Measurements from ENCODE around the gene CYP26B1. TPM values are rescaled to one million over a fixed set of nuclear protein-coding genes. Genes with fewer than 3 reads are reported as not detected.

Gene CYP26B1
- total and polyA plus RNA-seq, 4 donors = 1.4 to 12.9 (median 5.4) TPM

DNA sequence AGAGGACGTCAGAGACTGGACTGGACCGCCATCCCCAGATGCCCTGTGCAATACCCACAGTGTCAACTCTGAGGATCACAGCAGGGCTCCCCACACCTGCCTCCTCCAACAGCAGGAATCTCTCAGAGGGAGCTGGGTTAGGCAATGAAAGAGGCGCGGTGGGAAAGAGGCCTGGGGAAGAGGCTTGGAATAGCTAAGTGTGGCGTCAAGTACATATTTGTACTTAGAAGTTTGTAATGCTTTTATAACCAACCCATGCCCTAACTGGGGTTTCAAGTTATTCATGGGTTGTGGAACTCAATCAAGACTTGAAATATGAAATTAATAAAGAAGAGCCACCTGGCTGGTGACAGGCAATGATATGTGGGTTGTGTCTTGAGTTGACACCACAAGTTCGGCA, 28.7 kb downstream of the CYP26B1 start:
- Histone ChIP-seq H3K36me3 (ENCODE audit: control insufficient read depth in 1 of 2, insufficient read depth in 2 of 2, low read length in 1 of 2) (no peaks in the 10 kb centered on the region), H3K9me3 (ENCODE audit: control insufficient read depth, low read length) (no peaks in the 10 kb centered on the region), H3K27ac (ENCODE audit: low read depth in 1 of 2, low read length in 2 of 2) (no peak overlapping the region), H3K27me3 (ENCODE audit: control insufficient read depth in 1 of 2, insufficient read depth in 2 of 2, low read length in 1 of 2) (no peaks in the 10 kb centered on the region), H3K4me3 (ENCODE audit: low read length in 2 of 2) (no peak overlapping the region), H3K4me1 (ENCODE audit: control insufficient read depth in 1 of 2, insufficient read depth in 2 of 2, low read length in 2 of 2) (no peaks in the 10 kb centered on the region)
- ATAC-seq (ENCODE audit: low FRiP score) (no peak), DNase-seq (no peak)
- WGBS, 2 donors = 84 to 96% methylated on average over 6 of the region's 6 CpGs
- intact Hi-C loops (cut with DNase I) = no loop called here

DNA sequence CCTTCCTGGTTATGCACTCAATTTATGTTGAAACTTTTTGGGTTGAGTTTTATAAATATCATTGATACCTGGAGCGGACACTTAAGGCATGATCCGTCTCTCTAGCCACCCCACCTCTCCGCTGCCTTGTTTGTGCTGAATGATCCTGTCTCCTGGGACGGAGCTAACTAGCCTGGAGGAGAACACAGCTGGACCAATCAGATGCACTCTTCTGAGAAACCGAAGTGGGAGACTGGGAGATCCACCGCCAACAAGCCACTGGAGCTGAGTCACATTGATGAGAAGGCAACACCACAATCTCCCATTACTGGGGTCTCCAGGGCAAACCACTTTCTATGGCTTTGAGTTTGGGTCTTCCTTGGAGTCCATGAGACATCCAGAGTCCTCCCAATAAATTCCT, 29.3 kb downstream of the CYP26B1 start:
- no peak for ATAC-seq (ENCODE audit: low FRiP score)
- DNase-seq = no peak
- H3K4me3 ChIP-seq (ENCODE audit: low read length in 2 of 2) = no peak overlapping the region
- H3K27ac ChIP-seq (ENCODE audit: low read depth in 1 of 2, low read length in 2 of 2) = no peak overlapping the region
- H3K4me1 ChIP-seq (ENCODE audit: control insufficient read depth in 1 of 2, insufficient read depth in 2 of 2, low read length in 2 of 2) = no peaks in the 10 kb centered on the region
- intact Hi-C loops (cut with DNase I) = no loop called here
- no peaks in the 10 kb centered on the region for H3K9me3 ChIP-seq (ENCODE audit: control insufficient read depth, low read length)
- H3K36me3 ChIP-seq (ENCODE audit: control insufficient read depth in 1 of 2, insufficient read depth in 2 of 2, low read length in 1 of 2) = no peaks in the 10 kb centered on the region
- 95 to 96% methylated on average over 6 of the region's 6 CpGs for WGBS, 2 donors
- H3K27me3 ChIP-seq (ENCODE audit: control insufficient read depth in 1 of 2, insufficient read depth in 2 of 2, low read length in 1 of 2) = no peaks in the 10 kb centered on the region

DNA sequence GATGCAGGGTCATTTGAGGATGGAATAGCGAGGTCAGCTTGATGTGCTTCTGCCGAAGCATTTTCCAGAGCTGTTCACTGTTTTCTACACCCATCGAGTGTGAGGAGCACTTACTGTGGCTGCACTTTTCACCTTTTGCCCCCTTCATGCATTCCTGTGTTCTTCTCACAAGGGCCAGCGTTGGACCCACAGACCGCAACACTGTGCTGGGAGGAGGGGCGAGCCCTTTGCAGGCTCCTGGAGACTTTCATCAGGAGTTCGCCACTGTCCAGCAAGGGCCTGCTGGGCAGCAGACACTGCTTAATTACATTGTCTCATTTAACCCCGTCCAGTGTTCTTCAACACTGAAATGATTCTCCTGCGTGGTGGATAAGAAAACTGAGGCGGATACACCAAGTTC, 29.9 kb downstream of the CYP26B1 start:
- Histone ChIP-seq H3K27me3 (ENCODE audit: control insufficient read depth in 1 of 2, insufficient read depth in 2 of 2, low read length in 1 of 2) (no peaks in the 10 kb centered on the region), H3K4me1 (ENCODE audit: control insufficient read depth in 1 of 2, insufficient read depth in 2 of 2, low read length in 2 of 2) (no peaks in the 10 kb centered on the region), H3K36me3 (ENCODE audit: control insufficient read depth in 1 of 2, insufficient read depth in 2 of 2, low read length in 1 of 2) (no peaks in the 10 kb centered on the region), H3K27ac (ENCODE audit: low read depth in 1 of 2, low read length in 2 of 2) (no peak overlapping the region), H3K4me3 (ENCODE audit: low read length in 2 of 2) (no peak overlapping the region), H3K9me3 (ENCODE audit: control insufficient read depth, low read length) (no peaks in the 10 kb centered on the region)
- no peak for ATAC-seq (ENCODE audit: low FRiP score)
- no peak for DNase-seq
- WGBS, 2 donors = 94 to 96% methylated on average over 10 of the region's 10 CpGs
- intact Hi-C loops (cut with DNase I) = no loop called here

DNA sequence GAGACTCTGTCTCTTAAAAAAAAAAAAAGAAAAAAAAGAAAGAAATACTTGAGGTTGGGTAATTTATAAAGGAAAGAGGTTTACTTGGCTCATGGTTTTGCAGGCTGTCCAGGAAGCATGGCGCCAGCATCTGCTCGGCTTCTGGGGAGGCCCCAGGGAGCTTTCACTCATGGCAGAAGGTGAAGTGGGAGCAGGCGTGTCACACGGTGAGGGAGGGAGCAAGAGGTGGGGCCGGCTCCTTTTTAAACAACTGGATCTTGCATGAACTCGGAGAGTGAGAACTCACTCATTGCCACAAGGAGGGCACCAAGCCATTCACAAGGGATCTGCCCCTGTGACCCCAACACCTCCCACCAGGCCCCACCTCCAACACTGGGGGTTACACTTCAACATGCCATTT, 30.6 kb downstream of the CYP26B1 start:
- WGBS, 2 donors = 83 to 91% methylated on average over 6 of the region's 6 CpGs
- H3K4me3 ChIP-seq (ENCODE audit: low read length in 2 of 2) = no peak overlapping the region
- no peaks in the 10 kb centered on the region for H3K27me3 ChIP-seq (ENCODE audit: control insufficient read depth in 1 of 2, insufficient read depth in 2 of 2, low read length in 1 of 2)
- no peaks in the 10 kb centered on the region for H3K9me3 ChIP-seq (ENCODE audit: control insufficient read depth, low read length)
- DNase-seq (no peak), ATAC-seq (ENCODE audit: low FRiP score) (no peak)
- no peak overlapping the region for H3K27ac ChIP-seq (ENCODE audit: low read depth in 1 of 2, low read length in 2 of 2)
- intact Hi-C loops (cut with DNase I) = no loop called here
- no peaks in the 10 kb centered on the region for H3K36me3 ChIP-seq (ENCODE audit: control insufficient read depth in 1 of 2, insufficient read depth in 2 of 2, low read length in 1 of 2)
- no peaks in the 10 kb centered on the region for H3K4me1 ChIP-seq (ENCODE audit: control insufficient read depth in 1 of 2, insufficient read depth in 2 of 2, low read length in 2 of 2)

DNA sequence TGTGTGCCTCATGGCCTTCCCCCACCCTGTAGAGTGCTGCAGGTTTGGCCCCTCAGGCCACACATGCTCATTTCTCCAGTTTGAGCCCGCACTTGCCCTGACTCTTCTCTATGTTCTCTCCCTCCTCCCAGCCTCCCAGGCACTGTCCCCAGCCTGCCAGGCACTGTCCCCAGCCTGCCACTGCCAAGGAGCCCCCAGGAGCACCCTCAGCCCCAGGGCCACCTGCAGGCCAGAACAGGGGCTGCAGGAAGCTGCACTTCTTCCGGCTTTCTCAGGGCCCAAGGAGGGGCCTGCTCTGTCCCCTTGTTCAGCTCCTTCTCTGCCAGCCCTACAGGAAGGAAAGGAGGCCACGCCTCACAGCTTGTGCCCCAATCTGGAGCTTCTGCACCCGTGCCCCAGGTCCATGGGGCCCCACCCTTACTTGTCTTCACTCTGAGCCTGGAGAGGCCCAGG, 31.6 kb downstream of the CYP26B1 start:
- Histone ChIP-seq H3K36me3 (ENCODE audit: control insufficient read depth in 1 of 2, insufficient read depth in 2 of 2, low read length in 1 of 2) (no peaks in the 10 kb centered on the region), H3K27ac (ENCODE audit: low read depth in 1 of 2, low read length in 2 of 2) (no peak overlapping the region), H3K9me3 (ENCODE audit: control insufficient read depth, low read length) (no peaks in the 10 kb centered on the region), H3K4me3 (ENCODE audit: low read length in 2 of 2) (no peak overlapping the region), H3K27me3 (ENCODE audit: control insufficient read depth in 1 of 2, insufficient read depth in 2 of 2, low read length in 1 of 2) (no peaks in the 10 kb centered on the region), H3K4me1 (ENCODE audit: control insufficient read depth in 1 of 2, insufficient read depth in 2 of 2, low read length in 2 of 2) (no peaks in the 10 kb centered on the region)
- ATAC-seq (ENCODE audit: low FRiP score) (no peak), DNase-seq (peak in 1 of 2 donors; percentile 47)
- 75 to 79% methylated on average over 4 of the region's 4 CpGs for WGBS, 2 donors
- intact Hi-C loops (cut with DNase I) = no loop called here

DNA sequence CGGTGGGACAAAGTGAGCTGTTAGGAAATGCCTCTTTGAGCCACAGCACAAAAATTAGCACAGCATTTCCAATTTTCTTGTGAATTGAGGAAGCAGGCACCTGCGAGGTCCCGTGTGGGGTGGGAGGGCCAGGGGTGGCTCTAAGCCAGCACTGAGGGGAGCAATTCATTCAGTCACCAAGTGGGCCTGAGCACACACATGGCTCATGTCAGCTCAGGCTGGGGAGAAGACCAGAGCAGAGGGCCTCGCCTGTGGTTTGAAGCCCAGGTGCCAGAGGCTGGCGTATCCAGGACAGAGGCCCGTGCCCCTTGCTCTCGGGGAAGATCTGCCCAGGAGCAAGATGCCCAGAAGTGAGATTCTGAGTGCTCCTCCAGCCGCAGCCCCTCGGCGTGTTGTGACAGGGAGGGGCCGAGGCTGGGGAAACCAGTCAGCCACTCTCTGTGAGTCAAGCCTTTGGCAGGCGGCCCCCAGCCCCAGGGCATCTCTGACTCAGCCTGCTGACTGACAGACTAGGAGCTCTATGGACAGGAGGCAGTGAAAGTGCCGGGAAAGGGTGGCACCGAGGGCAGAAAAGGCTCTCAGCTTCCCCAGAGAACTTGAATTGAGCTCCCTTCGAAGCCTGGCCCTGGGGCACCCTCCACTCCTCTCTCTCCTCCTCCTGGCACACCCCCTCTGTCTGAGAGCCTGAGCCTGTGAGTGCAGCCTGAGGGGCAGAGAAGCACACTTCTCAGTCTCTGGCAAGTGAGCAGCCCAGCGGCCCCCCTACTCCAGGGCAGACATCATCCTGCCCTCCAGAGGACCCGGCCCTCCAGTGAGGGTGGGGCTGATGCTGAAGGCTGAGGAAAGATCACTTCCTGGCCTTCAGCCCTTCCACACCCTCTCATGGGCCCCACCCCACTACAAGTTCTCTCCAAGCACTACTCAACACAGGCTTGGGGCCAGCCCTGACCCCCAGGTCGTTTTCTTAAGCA, 32.3 kb downstream of the CYP26B1 start:
- 35 to 36% methylated on average over 17 to 18 of the region's 18 CpGs for WGBS, 2 donors
- Histone ChIP-seq H3K4me1 (ENCODE audit: control insufficient read depth in 1 of 2, insufficient read depth in 2 of 2, low read length in 2 of 2) (no peaks in the 10 kb centered on the region), H3K4me3 (ENCODE audit: low read length in 2 of 2) (no peak overlapping the region), H3K36me3 (ENCODE audit: control insufficient read depth in 1 of 2, insufficient read depth in 2 of 2, low read length in 1 of 2) (no peaks in the 10 kb centered on the region), H3K27ac (ENCODE audit: low read depth in 1 of 2, low read length in 2 of 2) (no peak overlapping the region), H3K27me3 (ENCODE audit: control insufficient read depth in 1 of 2, insufficient read depth in 2 of 2, low read length in 1 of 2) (no peaks in the 10 kb centered on the region), H3K9me3 (ENCODE audit: control insufficient read depth, low read length) (no peaks in the 10 kb centered on the region)
- DNase-seq = peak; percentile 91 to 94
- intact Hi-C loops (cut with DNase I) = no loop called here
- peak; percentile 61 for ATAC-seq (ENCODE audit: low FRiP score)

DNA sequence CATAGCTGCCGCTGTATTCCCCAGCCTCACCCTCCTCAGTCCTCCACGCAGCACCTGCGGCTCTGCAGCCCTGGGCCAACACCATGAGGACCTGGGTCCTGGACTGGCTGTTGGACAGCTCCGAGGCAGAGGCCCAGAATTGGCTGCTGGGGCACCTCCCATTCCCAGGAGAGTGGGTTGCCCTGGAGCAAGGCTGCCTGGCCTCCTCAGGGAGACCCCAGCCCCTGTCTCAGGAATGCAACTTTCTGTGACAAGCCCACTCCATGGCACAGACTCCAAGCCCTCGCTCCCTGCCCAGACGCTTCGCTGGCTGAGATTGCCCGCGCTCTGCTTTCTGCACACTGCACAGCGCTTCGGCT, 33.0 kb downstream of the CYP26B1 start:
- intact Hi-C loops (cut with DNase I) = no loop called here
- no peaks in the 10 kb centered on the region for H3K27me3 ChIP-seq (ENCODE audit: control insufficient read depth in 1 of 2, insufficient read depth in 2 of 2, low read length in 1 of 2)
- no peaks in the 10 kb centered on the region for H3K36me3 ChIP-seq (ENCODE audit: control insufficient read depth in 1 of 2, insufficient read depth in 2 of 2, low read length in 1 of 2)
- no peaks in the 10 kb centered on the region for H3K9me3 ChIP-seq (ENCODE audit: control insufficient read depth, low read length)
- DNase-seq (no peak), ATAC-seq (ENCODE audit: low FRiP score) (no peak)
- no peak overlapping the region for H3K4me3 ChIP-seq (ENCODE audit: low read length in 2 of 2)
- WGBS, 2 donors = 92 to 94% methylated on average over 11 of the region's 11 CpGs
- no peaks in the 10 kb centered on the region for H3K4me1 ChIP-seq (ENCODE audit: control insufficient read depth in 1 of 2, insufficient read depth in 2 of 2, low read length in 2 of 2)
- H3K27ac ChIP-seq (ENCODE audit: low read depth in 1 of 2, low read length in 2 of 2) = no peak overlapping the region

DNA sequence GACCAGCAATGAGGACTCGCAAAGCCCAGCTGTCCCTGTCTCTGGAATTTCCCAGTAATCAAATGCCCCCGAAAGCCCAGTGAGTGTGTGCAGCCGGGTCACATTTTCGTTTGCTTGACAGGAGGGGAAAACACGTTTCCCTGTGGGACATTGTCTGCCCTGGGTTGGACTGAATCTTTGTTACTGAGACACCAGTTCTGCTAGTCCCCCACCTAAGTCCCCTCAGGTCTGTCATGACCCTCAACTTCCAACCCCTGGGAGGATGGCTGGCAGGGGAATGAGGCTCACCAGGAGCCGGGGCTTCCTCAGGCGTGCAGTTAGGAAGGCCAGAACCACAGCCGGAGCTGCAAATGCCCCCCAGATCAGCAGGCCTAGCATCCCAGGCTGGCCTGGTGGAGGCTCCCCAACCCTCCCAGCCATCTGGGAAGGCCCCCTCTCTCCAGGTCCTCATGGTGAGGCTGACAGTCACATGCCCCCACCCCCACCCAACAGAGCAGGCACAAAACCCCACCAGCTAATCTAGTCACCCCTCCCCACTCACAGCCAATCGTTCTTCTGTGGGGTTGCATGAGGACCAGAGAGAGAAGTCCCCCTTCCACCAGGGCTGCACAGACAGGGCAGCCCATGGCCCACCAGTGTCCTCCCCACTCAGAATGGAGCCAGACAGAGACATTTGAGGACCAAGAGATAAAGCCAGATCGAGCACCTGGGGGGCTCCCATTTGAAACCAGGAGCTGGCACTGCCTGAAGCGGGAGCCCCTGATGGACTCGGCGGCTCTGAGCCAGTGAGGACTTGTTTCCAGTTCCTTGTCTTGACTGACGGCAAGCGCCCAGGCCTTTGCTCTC, 33.6 kb downstream of the CYP26B1 start:
- Histone ChIP-seq H3K9me3 (ENCODE audit: control insufficient read depth, low read length) (no peaks in the 10 kb centered on the region), H3K36me3 (ENCODE audit: control insufficient read depth in 1 of 2, insufficient read depth in 2 of 2, low read length in 1 of 2) (no peaks in the 10 kb centered on the region), H3K27me3 (ENCODE audit: control insufficient read depth in 1 of 2, insufficient read depth in 2 of 2, low read length in 1 of 2) (no peaks in the 10 kb centered on the region), H3K27ac (ENCODE audit: low read depth in 1 of 2, low read length in 2 of 2) (no peak overlapping the region), H3K4me3 (ENCODE audit: low read length in 2 of 2) (no peak overlapping the region), H3K4me1 (ENCODE audit: control insufficient read depth in 1 of 2, insufficient read depth in 2 of 2, low read length in 2 of 2) (no peaks in the 10 kb centered on the region)
- ATAC-seq (ENCODE audit: low FRiP score) = no peak
- intact Hi-C loops (cut with DNase I) = no loop called here
- WGBS, 2 donors = 93 to 95% methylated on average over 15 of the region's 15 CpGs
- DNase-seq = no peak

Data from aorta (tissue), 5 donors.